WTC11 (cell line): ENCODE results near the gene AGL. TPM values are rescaled to one million over a fixed set of nuclear protein-coding genes. Genes with fewer than 3 reads are reported as not detected.

Source experiments
- ATAC-seq: fragments of 200-7000 bp; cut with Tn5 transposase; 2 replicates; pipeline ENCODE4 v1.10.0; 2021; ENCODE audit warnings: mild to moderate bottlenecking, moderate library complexity
- CTCF ChIA-PET: fragments of 300-600 bp; sonication (Branson Sonifier 250); formaldehyde crosslinking; loops from one replicate; lab custom pipeline; 2021; ENCODE audit warnings: antibody characterized with exemption; lab: Charles Lee
- POLR2A ChIA-PET: fragments of 350-600 bp; sonication (Branson Sonifier 250); formaldehyde crosslinking; loops from one replicate; lab custom pipeline; 2021; ENCODE audit warnings: antibody characterized with exemption; lab: Charles Lee
- DNase-seq: peaks from one replicate; pipeline ENCODE4 v3.0.0; 2021; ENCODE audit warnings: low spot score
- H3K27ac Mint-ChIP-seq: 2 replicates; pipeline ENCODE4 v1.8.0; 2021; ENCODE audit warnings: mixed read lengths
- H3K27me3 Mint-ChIP-seq: 2 replicates; pipeline ENCODE4 v1.8.0; 2021; ENCODE audit warnings: low read depth, mild to moderate bottlenecking, moderate library complexity, mixed read lengths
- H3K36me3 Mint-ChIP-seq: 2 replicates; pipeline ENCODE4 v1.8.0; 2021; ENCODE audit warnings: mixed read lengths
- H3K4me1 Mint-ChIP-seq: 2 replicates; pipeline ENCODE4 v1.8.0; 2022; ENCODE audit warnings: mixed read lengths
- H3K4me3 Mint-ChIP-seq: 2 replicates; pipeline ENCODE4 v1.8.0; 2021; ENCODE audit warnings: mild to moderate bottlenecking, moderate library complexity, mixed read lengths
- H3K9me3 Mint-ChIP-seq: 2 replicates; pipeline ENCODE4 v1.8.0; 2021; ENCODE audit warnings: mixed read lengths
- AR ChIP-seq: fragments of 250-450 bp; sonication (Bioruptor Pico); IDR thresholded peaks from 2 replicates; pipeline ENCODE4 v1.9.0; 2021; ENCODE audit warnings: mild to moderate bottlenecking
- ATF1 ChIP-seq: sonication (generic); formaldehyde crosslinking; IDR thresholded peaks from 2 replicates; pipeline ENCODE4 v1.8.1; 2023; ENCODE audit warnings: mild to moderate bottlenecking, moderate library complexity, missing genetic modification reagents
- ATF2 ChIP-seq: sonication (generic); formaldehyde crosslinking; IDR thresholded peaks from 2 replicates; pipeline ENCODE4 v1.8.1; 2022; ENCODE audit warnings: low read depth, missing genetic modification reagents, borderline replicate concordance
- CBFB ChIP-seq: sonication (generic); formaldehyde crosslinking; IDR thresholded peaks from 2 replicates; pipeline ENCODE4 v1.8.1; 2022; ENCODE audit warnings: mild to moderate bottlenecking, low read depth, missing genetic modification reagents
- CREB1 ChIP-seq: sonication (generic); formaldehyde crosslinking; IDR thresholded peaks from 2 replicates; pipeline ENCODE4 v1.8.0; 2023; ENCODE audit warnings: mild to moderate bottlenecking, missing genetic modification reagents
- CREM ChIP-seq: sonication (generic); formaldehyde crosslinking; IDR thresholded peaks from 2 replicates; pipeline ENCODE4 v1.8.1; 2022; ENCODE audit warnings: mild to moderate bottlenecking, missing genetic modification reagents, moderate library complexity
- E2F4 ChIP-seq: sonication (generic); formaldehyde crosslinking; IDR thresholded peaks from 2 replicates; pipeline ENCODE4 v1.8.1; 2022; ENCODE audit warnings: low read depth, mild to moderate bottlenecking, moderate library complexity, missing genetic modification reagents, borderline replicate concordance
- EMX1 ChIP-seq: fragments of 250-450 bp; sonication (Bioruptor Pico); IDR thresholded peaks from 2 replicates; pipeline ENCODE4 v1.8.0; 2021; ENCODE audit warnings: mild to moderate bottlenecking
- FOXJ3 ChIP-seq: sonication (generic); formaldehyde crosslinking; IDR thresholded peaks from 2 replicates; pipeline ENCODE4 v1.9.0; 2021; ENCODE audit warnings: missing genetic modification reagents, mild to moderate bottlenecking, borderline replicate concordance
- FOXP1 ChIP-seq: sonication (generic); formaldehyde crosslinking; IDR thresholded peaks from 2 replicates; pipeline ENCODE4 v1.8.0; 2022; ENCODE audit warnings: missing genetic modification reagents, mild to moderate bottlenecking, moderate library complexity, borderline replicate concordance
- GTF2I ChIP-seq: fragments of 250-450 bp; sonication (Bioruptor Pico); conservative IDR thresholded peaks from 2 replicates; pipeline ENCODE4 v1.4.0; 2021; ENCODE audit warnings: mild to moderate bottlenecking
- JUN ChIP-seq: sonication (generic); formaldehyde crosslinking; IDR thresholded peaks from 2 replicates; pipeline ENCODE4 v1.8.0; 2023; ENCODE audit warnings: mild to moderate bottlenecking, missing genetic modification reagents
- MYBL2 ChIP-seq: sonication (generic); formaldehyde crosslinking; IDR thresholded peaks from 2 replicates; pipeline ENCODE4 v1.8.1; 2023; ENCODE audit warnings: mild to moderate bottlenecking, moderate library complexity, missing genetic modification reagents
- NR1H2 ChIP-seq: sonication (generic); formaldehyde crosslinking; IDR thresholded peaks from 2 replicates; pipeline ENCODE4 v1.9.0; 2021; ENCODE audit warnings: mild to moderate bottlenecking, moderate library complexity, missing genetic modification reagents
- PRRX2 ChIP-seq: fragments of 250-450 bp; sonication (Bioruptor Pico); IDR thresholded peaks from 2 replicates; pipeline ENCODE4 v1.8.0; 2021; ENCODE audit warnings: mild to moderate bottlenecking
- RORB ChIP-seq: fragments of 250-450 bp; sonication (Bioruptor Pico); IDR thresholded peaks from 2 replicates; pipeline ENCODE4 v1.9.0; 2021; ENCODE audit warnings: mild to moderate bottlenecking
- USF2 ChIP-seq: sonication (generic); formaldehyde crosslinking; IDR thresholded peaks from 2 replicates; pipeline ENCODE4 v1.8.1; 2023; ENCODE audit warnings: mild to moderate bottlenecking, missing genetic modification reagents, moderate library complexity
- ZNF219 ChIP-seq: sonication (generic); formaldehyde crosslinking; IDR thresholded peaks from 2 replicates; pipeline ENCODE4 v1.8.0; 2023; ENCODE audit warnings: missing genetic modification reagents, mild to moderate bottlenecking, borderline replicate concordance
- ZNF232 ChIP-seq: sonication (generic); formaldehyde crosslinking; IDR thresholded peaks from 2 replicates; pipeline ENCODE4 v1.8.0; 2022; ENCODE audit warnings: mild to moderate bottlenecking, missing genetic modification reagents
- ZNF263 ChIP-seq: sonication (generic); formaldehyde crosslinking; IDR thresholded peaks from 2 replicates; pipeline ENCODE4 v1.8.1; 2022; ENCODE audit warnings: low read depth, mild to moderate bottlenecking, moderate library complexity, missing genetic modification reagents
- total RNA-seq: library from RNA; stranded (reverse); gene quantifications from 3 replicates; pipeline ENCODE4 v1.2.3, GENCODE V29; 2021
- TF ChIP-seq, protein P1 (sequence below): sonication (generic); formaldehyde crosslinking; IDR thresholded peaks from 2 replicates; pipeline ENCODE4 v1.8.1; 2023; ENCODE audit warnings: mild to moderate bottlenecking, moderate library complexity, missing genetic modification reagents
- TF ChIP-seq, protein P2 (sequence below): sonication (generic); formaldehyde crosslinking; IDR thresholded peaks from 2 replicates; pipeline ENCODE4 v1.8.0; 2023; ENCODE audit warnings: mild to moderate bottlenecking, missing genetic modification reagents
- TF ChIP-seq, protein P3 (sequence below): sonication (generic); formaldehyde crosslinking; conservative IDR thresholded peaks from 2 replicates; pipeline ENCODE4 v1.8.1; 2022; ENCODE audit warnings: mild to moderate bottlenecking, missing genetic modification reagents
- TF ChIP-seq, protein P4 (sequence below): fragments of 250-450 bp; sonication (Bioruptor Pico); IDR thresholded peaks from 2 replicates; pipeline ENCODE4 v1.9.0; 2021; ENCODE audit warnings: moderate library complexity, mild to moderate bottlenecking, inconsistent platforms, borderline replicate concordance

AGL gene
- total RNA-seq, 1 experiment from 2014 or later: 22.5 TPM

- TF ChIP-seq, protein P1, sequence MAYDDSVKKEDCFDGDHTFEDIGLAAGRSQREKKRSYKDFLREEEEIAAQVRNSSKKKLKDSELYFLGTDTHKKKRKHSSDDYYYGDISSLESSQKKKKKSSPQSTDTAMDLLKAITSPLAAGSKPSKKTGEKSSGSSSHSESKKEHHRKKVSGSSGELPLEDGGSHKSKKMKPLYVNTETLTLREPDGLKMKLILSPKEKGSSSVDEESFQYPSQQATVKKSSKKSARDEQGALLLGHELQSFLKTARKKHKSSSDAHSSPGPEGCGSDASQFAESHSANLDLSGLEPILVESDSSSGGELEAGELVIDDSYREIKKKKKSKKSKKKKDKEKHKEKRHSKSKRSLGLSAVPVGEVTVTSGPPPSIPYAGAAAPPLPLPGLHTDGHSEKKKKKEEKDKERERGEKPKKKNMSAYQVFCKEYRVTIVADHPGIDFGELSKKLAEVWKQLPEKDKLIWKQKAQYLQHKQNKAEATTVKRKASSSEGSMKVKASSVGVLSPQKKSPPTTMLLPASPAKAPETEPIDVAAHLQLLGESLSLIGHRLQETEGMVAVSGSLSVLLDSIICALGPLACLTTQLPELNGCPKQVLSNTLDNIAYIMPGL: peak; percentile 88
- TF ChIP-seq ZNF232 (CRISPR knock-in tag): 0 out of 2 replicates have a peak, but pooled peaks have one; percentile 8
- peak; percentile 52; the same call in 1 of the 2 replicates for TF ChIP-seq CREB1 (CRISPR knock-in tag)
- TF ChIP-seq, protein P2, sequence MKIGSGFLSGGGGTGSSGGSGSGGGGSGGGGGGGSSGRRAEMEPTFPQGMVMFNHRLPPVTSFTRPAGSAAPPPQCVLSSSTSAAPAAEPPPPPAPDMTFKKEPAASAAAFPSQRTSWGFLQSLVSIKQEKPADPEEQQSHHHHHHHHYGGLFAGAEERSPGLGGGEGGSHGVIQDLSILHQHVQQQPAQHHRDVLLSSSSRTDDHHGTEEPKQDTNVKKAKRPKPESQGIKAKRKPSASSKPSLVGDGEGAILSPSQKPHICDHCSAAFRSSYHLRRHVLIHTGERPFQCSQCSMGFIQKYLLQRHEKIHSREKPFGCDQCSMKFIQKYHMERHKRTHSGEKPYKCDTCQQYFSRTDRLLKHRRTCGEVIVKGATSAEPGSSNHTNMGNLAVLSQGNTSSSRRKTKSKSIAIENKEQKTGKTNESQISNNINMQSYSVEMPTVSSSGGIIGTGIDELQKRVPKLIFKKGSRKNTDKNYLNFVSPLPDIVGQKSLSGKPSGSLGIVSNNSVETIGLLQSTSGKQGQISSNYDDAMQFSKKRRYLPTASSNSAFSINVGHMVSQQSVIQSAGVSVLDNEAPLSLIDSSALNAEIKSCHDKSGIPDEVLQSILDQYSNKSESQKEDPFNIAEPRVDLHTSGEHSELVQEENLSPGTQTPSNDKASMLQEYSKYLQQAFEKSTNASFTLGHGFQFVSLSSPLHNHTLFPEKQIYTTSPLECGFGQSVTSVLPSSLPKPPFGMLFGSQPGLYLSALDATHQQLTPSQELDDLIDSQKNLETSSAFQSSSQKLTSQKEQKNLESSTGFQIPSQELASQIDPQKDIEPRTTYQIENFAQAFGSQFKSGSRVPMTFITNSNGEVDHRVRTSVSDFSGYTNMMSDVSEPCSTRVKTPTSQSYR: peak; percentile 88; the same call in 1 of the 2 replicates
- no peak for TF ChIP-seq ATF1 (CRISPR knock-in tag)
- peak; percentile 73 for TF ChIP-seq FOXP1
- 0 out of 2 replicates have a peak, but pooled peaks have one; percentile 61 for TF ChIP-seq JUN (CRISPR knock-in tag)
- peak; percentile 35; the same call in 1 of the 2 replicates for TF ChIP-seq USF2 (CRISPR knock-in tag)
- TF ChIP-seq AR: no peak
- no peak for TF ChIP-seq NR1H2 (CRISPR knock-in tag)
- 0 out of 2 replicates have a peak, but pooled peaks have one; percentile 82 for TF ChIP-seq CBFB (CRISPR knock-in tag)
- 0 out of 2 replicates have a peak, but pooled peaks have one; percentile 8 for TF ChIP-seq CREM (CRISPR knock-in tag)
- TF ChIP-seq, protein P3, sequence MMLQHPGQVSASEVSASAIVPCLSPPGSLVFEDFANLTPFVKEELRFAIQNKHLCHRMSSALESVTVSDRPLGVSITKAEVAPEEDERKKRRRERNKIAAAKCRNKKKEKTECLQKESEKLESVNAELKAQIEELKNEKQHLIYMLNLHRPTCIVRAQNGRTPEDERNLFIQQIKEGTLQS (CRISPR knock-in tag): no peak
Observed at GRCh38 chr1:99849744-99850458, at the start of gene AGL (continued).

DNA sequence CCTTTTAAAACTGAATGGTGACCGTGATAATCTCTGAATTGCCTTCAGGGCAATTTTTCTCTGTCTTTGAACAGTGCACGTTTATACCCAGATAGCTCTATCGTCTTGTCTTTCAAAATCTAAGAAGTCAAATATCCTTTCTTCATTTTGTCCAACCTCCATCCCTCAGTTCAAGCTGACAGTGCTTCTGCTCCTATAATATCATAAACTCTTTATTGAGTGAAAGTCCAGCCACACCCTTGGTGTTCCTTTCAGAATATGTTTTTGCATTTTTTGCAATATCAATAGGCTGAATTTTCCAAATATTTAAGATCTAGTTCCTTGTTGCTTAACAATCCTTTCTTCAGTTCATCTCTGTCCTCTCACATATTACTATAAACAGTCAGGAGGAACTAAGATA lies 48.6 kb upstream of the AGL start:
- no peaks in the 10 kb centered on the region for H3K36me3 Mint-ChIP-seq
- H3K4me1 Mint-ChIP-seq: no peaks in the 10 kb centered on the region
- H3K27me3 Mint-ChIP-seq: peaks cover 7% of the 10 kb centered on the region
- no peak for ATAC-seq
- CTCF ChIA-PET: no interaction called here
- DNase-seq: no peak
- H3K27ac Mint-ChIP-seq: no peak overlapping the region
- 0 out of 2 replicates have a peak, but pooled peaks cover 5% of the 10 kb centered on the region for H3K9me3 Mint-ChIP-seq
- no peak overlapping the region for H3K4me3 Mint-ChIP-seq
- POLR2A ChIA-PET: no interaction called here
- TF ChIP-seq NR1H2 (CRISPR knock-in tag) (no peak), ZNF263 (CRISPR knock-in tag) (no peak), MYBL2 (CRISPR knock-in tag) (no peak), E2F4 (CRISPR knock-in tag) (no peak), EMX1 (CRISPR knock-in tag) (no peak), ZNF219 (CRISPR knock-in tag) (no peak), ATF2 (CRISPR knock-in tag) (no peak), GTF2I (CRISPR knock-in tag) (no peak), CREM (CRISPR knock-in tag) (no peak), PRRX2 (CRISPR knock-in tag) (no peak), FOXJ3 (CRISPR knock-in tag) (no peak), RORB (CRISPR knock-in tag) (no peak)
- TF ChIP-seq, protein P4, sequence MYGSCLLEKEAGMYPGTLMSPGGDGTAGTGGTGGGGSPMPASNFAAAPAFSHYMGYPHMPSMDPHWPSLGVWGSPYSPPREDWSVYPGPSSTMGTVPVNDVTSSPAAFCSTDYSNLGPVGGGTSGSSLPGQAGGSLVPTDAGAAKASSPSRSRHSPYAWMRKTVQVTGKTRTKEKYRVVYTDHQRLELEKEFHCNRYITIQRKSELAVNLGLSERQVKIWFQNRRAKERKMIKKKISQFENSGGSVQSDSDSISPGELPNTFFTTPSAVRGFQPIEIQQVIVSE (CRISPR knock-in tag): no peak
